ENCODE data around the gene GALNT17.

GALNT17 gene

GRCh38 chr7:71345117-71345884 is 213.4 kb downstream of the GALNT17 start:
- no peak for DNase-seq

- DNase-seq = no peak
Observed at GRCh38 chr7:71348821-71349681, 217.1 kb downstream of the GALNT17 start.

- no peak for DNase-seq
Observed at GRCh38 chr7:71349682-71350481, 217.9 kb downstream of the GALNT17 start.

GRCh38 chr7:71350680-71351079 is 218.7 kb downstream of the GALNT17 start:
- DNase-seq = no peak

GRCh38 chr7:71354716-71355115 is 222.8 kb downstream of the GALNT17 start:
- DNase-seq = no peak

- no peak for DNase-seq
Observed at GRCh38 chr7:71361451-71362032, 229.6 kb downstream of the GALNT17 start.

GRCh38 chr7:71362240-71362639 is 230.3 kb downstream of the GALNT17 start:
- DNase-seq = no peak

- no peak for DNase-seq
Observed at GRCh38 chr7:71363223-71363622, 231.3 kb downstream of the GALNT17 start.

- DNase-seq = no peak
Observed at GRCh38 chr7:71363627-71364026, 231.7 kb downstream of the GALNT17 start.

- no peak for DNase-seq
Observed at GRCh38 chr7:71364551-71364950, 232.6 kb downstream of the GALNT17 start.

- DNase-seq = no peak
Observed at GRCh38 chr7:71372991-71373390, 241.0 kb downstream of the GALNT17 start.

GRCh38 chr7:71377062-71377461 is 245.1 kb downstream of the GALNT17 start:
- no peak for DNase-seq

- DNase-seq = no peak
Observed at GRCh38 chr7:71377469-71377868, 245.5 kb downstream of the GALNT17 start.

GRCh38 chr7:71384094-71384493 is 252.2 kb downstream of the GALNT17 start:
- no peak for DNase-seq

- DNase-seq = no peak
Observed at GRCh38 chr7:71385330-71385729, 253.4 kb downstream of the GALNT17 start.

GRCh38 chr7:71386152-71386785 is 254.3 kb downstream of the GALNT17 start:
- DNase-seq = no peak

- DNase-seq = no peak
Observed at GRCh38 chr7:71388181-71388580, 256.2 kb downstream of the GALNT17 start.

- no peak for DNase-seq
Observed at GRCh38 chr7:71389976-71390375, 258.0 kb downstream of the GALNT17 start.

- DNase-seq = no peak
Observed at GRCh38 chr7:71393661-71394060, 261.7 kb downstream of the GALNT17 start.

GRCh38 chr7:71402684-71403083 is 270.7 kb downstream of the GALNT17 start:
- no peak for DNase-seq

- no peak for DNase-seq
Observed at GRCh38 chr7:71403202-71403946, 271.4 kb downstream of the GALNT17 start.
